ENCODE data around the gene ZNF697. TPM values are rescaled to one million over a fixed set of nuclear protein-coding genes. Genes with fewer than 3 reads are reported as not detected.

The ZNF697 gene
- total and polyA plus RNA-seq, 2 of the 4 experiments (the other 2 are of a cell fraction) = 6.2 to 10.2 TPM

DNA sequence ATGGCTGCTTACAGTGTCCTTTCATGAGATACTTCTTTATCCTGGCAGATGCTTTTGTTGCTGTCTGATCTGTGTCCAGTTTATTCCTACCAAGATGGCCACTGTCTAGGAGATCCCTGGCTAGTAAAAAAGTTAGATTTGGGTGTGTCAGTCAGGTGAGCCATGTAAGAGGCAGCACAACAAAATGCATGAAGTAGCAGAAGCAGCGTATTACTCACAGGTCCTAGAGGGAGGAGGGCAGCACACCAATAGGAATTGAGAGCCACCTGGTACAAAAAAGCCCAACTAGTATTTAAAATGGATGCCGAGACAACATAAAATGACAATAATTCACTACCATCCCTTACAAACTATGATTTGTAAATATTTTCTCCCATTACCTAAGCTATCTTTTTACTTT, 22.8 kb upstream of the ZNF697 start:
- Histone ChIP-seq H2BK120ac (ENCODE audit: low read depth, low read length) (no peak overlapping the region), H3K23ac (ENCODE audit: low read depth, low read length) (no peak overlapping the region), H3K9me3 (ENCODE audit: control insufficient read depth, insufficient read depth, low read length) (no peaks in the 10 kb centered on the region), H3K14ac (replicated peaks; ENCODE audit: low read depth, low read length) (no peak overlapping the region), H4K5ac (ENCODE audit: low read depth, low read length) (no peak overlapping the region), H4K91ac (ENCODE audit: insufficient read depth, low read depth, low read length) (no peak overlapping the region), H4K20me1 (ENCODE audit: insufficient read depth, low read length) (no peaks in the 10 kb centered on the region), H2BK20ac (ENCODE audit: low read depth, low read length) (no peak overlapping the region), H3K36me3 (ENCODE audit: control insufficient read depth, insufficient read depth, low read length) (no peaks in the 10 kb centered on the region), H2AFZ (replicated peaks; ENCODE audit: low read length, poor library complexity) (no peak overlapping the region), H3K4me1 (ENCODE audit: control insufficient read depth, insufficient read depth, low read length) (no peaks in the 10 kb centered on the region), H2AK9ac (replicated peaks; ENCODE audit: low read depth, low read length, poor library complexity) (no peak overlapping the region), H3K56ac (ENCODE audit: extremely low read depth, insufficient read depth, low read length) (no peak overlapping the region), H2AK5ac (ENCODE audit: low read depth, low read length) (no peak overlapping the region), H3K79me1 (ENCODE audit: low read depth in 1 of 2, low read length in 2 of 2) (no peaks in the 10 kb centered on the region), H2BK5ac (ENCODE audit: low read depth, low read length, poor library complexity, severe bottlenecking) (no peak overlapping the region), H4K8ac (ENCODE audit: low read depth in 2 of 2, low read length in 2 of 2) (no peak overlapping the region), H2BK15ac (ENCODE audit: low read depth, low read length) (no peak overlapping the region), H3K4me2 (ENCODE audit: low read depth, low read length) (no peak overlapping the region), H3K4me3 (ENCODE audit: insufficient read depth, low read depth, low read length) (no peak overlapping the region), H3K9me1 (ENCODE audit: insufficient read depth, low read length) (no peaks in the 10 kb centered on the region), H3K18ac (ENCODE audit: low read depth, low read length) (no peak overlapping the region), H3K4ac (ENCODE audit: low read depth, low read length) (no peak overlapping the region), H3K27me3 (ENCODE audit: control insufficient read depth, insufficient read depth, low read length) (peaks cover 10% of the 10 kb centered on the region), H3K9ac (ENCODE audit: low read depth, low read length) (no peak overlapping the region), H3K27ac (ENCODE audit: insufficient read depth, low read length) (no peak overlapping the region)
- DNase-seq (no peak), ATAC-seq (ENCODE audit: low read depth) (no peak)
- no TSS peak for BruUV-seq (replicated peaks)
- dilution Hi-C loops (cut with HindIII; ENCODE audit: low sequenced_read_pairs, unreplicated experiment) (no loop called here), in situ Hi-C loops (cut with MboI; ENCODE audit: low sequenced_read_pairs) (loop anchor here (25.0 kb wide), 1 partner anchor 384 kb away; no protein-coding TSS in a partner anchor), intact Hi-C loops (cut with micrococcal nuclease) (no loop called here)
- TF ChIP-seq RAD21 (IDR thresholded peaks at IDR 0.05; ENCODE audit: low read length) (no peak), CEBPB (IDR thresholded peaks at IDR 0.05; ENCODE audit: low read depth, low read length) (no peak), FOS (IDR thresholded peaks at IDR 0.05; ENCODE audit: low read depth, low read length) (no peak), NFE2L2 (IDR thresholded peaks at IDR 0.05; ENCODE audit: low read depth, low read length) (no peak), RCOR1 (IDR thresholded peaks at IDR 0.05; ENCODE audit: insufficient replicate concordance, low read length) (no peak), RFX5 (IDR thresholded peaks at IDR 0.05; ENCODE audit: low read depth, low read length) (no peak), MAZ (IDR thresholded peaks at IDR 0.05; ENCODE audit: borderline replicate concordance, low read depth, low read length) (no peak), SMC3 (IDR thresholded peaks at IDR 0.05; ENCODE audit: low read depth, low read length) (no peak), POLR2A (IDR thresholded peaks at IDR 0.05; ENCODE audit: low read depth, low read length) (no peak), MAFK (IDR thresholded peaks at IDR 0.05; ENCODE audit: low read depth, low read length) (no peak), BHLHE40 (IDR thresholded peaks at IDR 0.05; ENCODE audit: low read depth, low read length) (no peak), MXI1 (IDR thresholded peaks at IDR 0.05; ENCODE audit: borderline replicate concordance, low read depth, low read length) (no peak), CHD1 (IDR thresholded peaks at IDR 0.05; ENCODE audit: low read depth, low read length) (no peak)
- TF ChIP-seq, protein P1, sequence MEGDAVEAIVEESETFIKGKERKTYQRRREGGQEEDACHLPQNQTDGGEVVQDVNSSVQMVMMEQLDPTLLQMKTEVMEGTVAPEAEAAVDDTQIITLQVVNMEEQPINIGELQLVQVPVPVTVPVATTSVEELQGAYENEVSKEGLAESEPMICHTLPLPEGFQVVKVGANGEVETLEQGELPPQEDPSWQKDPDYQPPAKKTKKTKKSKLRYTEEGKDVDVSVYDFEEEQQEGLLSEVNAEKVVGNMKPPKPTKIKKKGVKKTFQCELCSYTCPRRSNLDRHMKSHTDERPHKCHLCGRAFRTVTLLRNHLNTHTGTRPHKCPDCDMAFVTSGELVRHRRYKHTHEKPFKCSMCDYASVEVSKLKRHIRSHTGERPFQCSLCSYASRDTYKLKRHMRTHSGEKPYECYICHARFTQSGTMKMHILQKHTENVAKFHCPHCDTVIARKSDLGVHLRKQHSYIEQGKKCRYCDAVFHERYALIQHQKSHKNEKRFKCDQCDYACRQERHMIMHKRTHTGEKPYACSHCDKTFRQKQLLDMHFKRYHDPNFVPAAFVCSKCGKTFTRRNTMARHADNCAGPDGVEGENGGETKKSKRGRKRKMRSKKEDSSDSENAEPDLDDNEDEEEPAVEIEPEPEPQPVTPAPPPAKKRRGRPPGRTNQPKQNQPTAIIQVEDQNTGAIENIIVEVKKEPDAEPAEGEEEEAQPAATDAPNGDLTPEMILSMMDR (conservative IDR thresholded peaks at IDR 0.05; ENCODE audit: low read depth, low read length) = no peak
- TF ChIP-seq, protein P2, sequence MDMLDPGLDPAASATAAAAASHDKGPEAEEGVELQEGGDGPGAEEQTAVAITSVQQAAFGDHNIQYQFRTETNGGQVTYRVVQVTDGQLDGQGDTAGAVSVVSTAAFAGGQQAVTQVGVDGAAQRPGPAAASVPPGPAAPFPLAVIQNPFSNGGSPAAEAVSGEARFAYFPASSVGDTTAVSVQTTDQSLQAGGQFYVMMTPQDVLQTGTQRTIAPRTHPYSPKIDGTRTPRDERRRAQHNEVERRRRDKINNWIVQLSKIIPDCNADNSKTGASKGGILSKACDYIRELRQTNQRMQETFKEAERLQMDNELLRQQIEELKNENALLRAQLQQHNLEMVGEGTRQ (IDR thresholded peaks at IDR 0.05; ENCODE audit: low read depth, low read length) = no peak
- TF ChIP-seq, protein P3, sequence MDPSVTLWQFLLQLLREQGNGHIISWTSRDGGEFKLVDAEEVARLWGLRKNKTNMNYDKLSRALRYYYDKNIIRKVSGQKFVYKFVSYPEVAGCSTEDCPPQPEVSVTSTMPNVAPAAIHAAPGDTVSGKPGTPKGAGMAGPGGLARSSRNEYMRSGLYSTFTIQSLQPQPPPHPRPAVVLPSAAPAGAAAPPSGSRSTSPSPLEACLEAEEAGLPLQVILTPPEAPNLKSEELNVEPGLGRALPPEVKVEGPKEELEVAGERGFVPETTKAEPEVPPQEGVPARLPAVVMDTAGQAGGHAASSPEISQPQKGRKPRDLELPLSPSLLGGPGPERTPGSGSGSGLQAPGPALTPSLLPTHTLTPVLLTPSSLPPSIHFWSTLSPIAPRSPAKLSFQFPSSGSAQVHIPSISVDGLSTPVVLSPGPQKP (IDR thresholded peaks at IDR 0.05; ENCODE audit: borderline replicate concordance, low read depth, low read length) = no peak
- ChIA-PET CTCF (no interaction called here), POLR2A (ENCODE audit: unreplicated experiment) (no interaction called here)
- no CpG with 5 or more reads among the region's 2 CpGs for WGBS, 2 experiments (ENCODE audit: extremely low coverage in 2 of 2, insufficient read length in 1 of 2)

Data from IMR-90 (cell line).